ENCODE measurements around the gene GRAP2. TPM values are rescaled to one million over a fixed set of nuclear protein-coding genes. Genes with fewer than 3 reads are reported as not detected.

The GRAP2 gene
- total RNA-seq (2021; ENCODE audit: unreplicated experiment) (0.54 TPM), Bru-seq, nascent RNA (percentile 9 among the genes with signal in this experiment), BruChase-seq, experiment 1, labeled RNA remaining after a 2-hour chase (percentile 12 among the genes with signal in this experiment), BruChase-seq, experiment 2, labeled RNA remaining after a 6-hour chase (percentile 19 among the genes with signal in this experiment)
- polyA plus RNA-seq (2012; ENCODE audit: insufficient read length), result not detected
- long read RNA-seq, result 0 reads

- no peak for TF ChIP-seq POLR2AphosphoS5 (IDR thresholded peaks at IDR 0.05; ENCODE audit: low read depth, low read length)
- TF ChIP-seq, protein P1, sequence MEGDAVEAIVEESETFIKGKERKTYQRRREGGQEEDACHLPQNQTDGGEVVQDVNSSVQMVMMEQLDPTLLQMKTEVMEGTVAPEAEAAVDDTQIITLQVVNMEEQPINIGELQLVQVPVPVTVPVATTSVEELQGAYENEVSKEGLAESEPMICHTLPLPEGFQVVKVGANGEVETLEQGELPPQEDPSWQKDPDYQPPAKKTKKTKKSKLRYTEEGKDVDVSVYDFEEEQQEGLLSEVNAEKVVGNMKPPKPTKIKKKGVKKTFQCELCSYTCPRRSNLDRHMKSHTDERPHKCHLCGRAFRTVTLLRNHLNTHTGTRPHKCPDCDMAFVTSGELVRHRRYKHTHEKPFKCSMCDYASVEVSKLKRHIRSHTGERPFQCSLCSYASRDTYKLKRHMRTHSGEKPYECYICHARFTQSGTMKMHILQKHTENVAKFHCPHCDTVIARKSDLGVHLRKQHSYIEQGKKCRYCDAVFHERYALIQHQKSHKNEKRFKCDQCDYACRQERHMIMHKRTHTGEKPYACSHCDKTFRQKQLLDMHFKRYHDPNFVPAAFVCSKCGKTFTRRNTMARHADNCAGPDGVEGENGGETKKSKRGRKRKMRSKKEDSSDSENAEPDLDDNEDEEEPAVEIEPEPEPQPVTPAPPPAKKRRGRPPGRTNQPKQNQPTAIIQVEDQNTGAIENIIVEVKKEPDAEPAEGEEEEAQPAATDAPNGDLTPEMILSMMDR (IDR thresholded peaks at IDR 0.05), result no peak
- no peak for TF ChIP-seq REST (IDR thresholded peaks at IDR 0.05; ENCODE audit: insufficient read depth in 1 of 2, low read depth in 2 of 2, low read length in 1 of 2)
- TF ChIP-seq SIN3A (IDR thresholded peaks at IDR 0.05; ENCODE audit: borderline replicate concordance, insufficient read depth, low read depth, low read length), result no peak
- TF ChIP-seq TCF7L2 (IDR thresholded peaks at IDR 0.05; ENCODE audit: low read depth, low read length), result no peak
- POLR2A ChIA-PET, result no interaction called here
- ATAC-seq (no peak), DNase-seq (ENCODE audit: low read depth, low spot score) (no peak)
- in situ Hi-C loops (cut with HindIII; ENCODE audit: low pct_unique_long_range_greater_than_20kb, low sequenced_read_pairs), result no loop called here
- Histone ChIP-seq H3K36me3 (ENCODE audit: control insufficient read depth, insufficient read depth, low read length) (no peaks in the 10 kb centered on the region), H3K9me3 (ENCODE audit: control insufficient read depth, insufficient read depth, low read depth, low read length) (no peaks in the 10 kb centered on the region), H3K27ac (ENCODE audit: low read length) (no peak within 1 kb of the TSS), H3K4me1 (ENCODE audit: control insufficient read depth, insufficient read depth, low read length) (no peaks in the 10 kb centered on the region), H3K27me3 (ENCODE audit: control insufficient read depth, insufficient read depth, low read length) (peaks cover 9% of the 10 kb centered on the region), H3K4me3 (ENCODE audit: low read depth in 2 of 2, low read length in 2 of 2) (no peak within 1 kb of the TSS)
- intact Hi-C loops (cut with micrococcal nuclease; ENCODE audit: unreplicated experiment), result no loop called here
- CTCF ChIA-PET, result no interaction called here
- no TSS peak for BruUV-seq (replicated peaks)
Observed at GRCh38 chr22:39900306-39901227, at the start of gene GRAP2. TSS of gene GRAP2 (plus strand) at chr22:39901084. CDS start at chr22:39947107, 46,023 bp downstream.

- no peaks in the 10 kb centered on the region for H3K4me1 ChIP-seq (ENCODE audit: control insufficient read depth, insufficient read depth, low read length)
- no peak overlapping the region for H3K27ac ChIP-seq (ENCODE audit: low read length)
- ChIA-PET POLR2A (interaction anchor here (0.6 kb wide), 1 partner anchor 227 kb away, joined by 3 read pairs; no protein-coding TSS in a partner anchor), CTCF (interaction anchor here (0.7 kb wide), 1 partner anchor 35 kb away, joined by 4 read pairs; no protein-coding TSS in a partner anchor)
- no peak for ATAC-seq
- in situ Hi-C loops (cut with HindIII; ENCODE audit: low pct_unique_long_range_greater_than_20kb, low sequenced_read_pairs), result no loop called here
- no peak overlapping the region for H3K4me3 ChIP-seq (ENCODE audit: low read depth in 2 of 2, low read length in 2 of 2)
- intact Hi-C loops (cut with micrococcal nuclease; ENCODE audit: unreplicated experiment), result no loop called here
- no peak for DNase-seq (ENCODE audit: low read depth, low spot score)
- no TSS peak for BruUV-seq (replicated peaks)
- peaks cover 2% of the 10 kb centered on the region; the same call in 1 of the 2 replicates for H3K27me3 ChIP-seq (ENCODE audit: control insufficient read depth, insufficient read depth, low read length)
- no peaks in the 10 kb centered on the region for H3K36me3 ChIP-seq (ENCODE audit: control insufficient read depth, insufficient read depth, low read length)
- TF ChIP-seq TCF7L2 (IDR thresholded peaks at IDR 0.05; ENCODE audit: low read depth, low read length), result no peak
- TF ChIP-seq SIN3A (IDR thresholded peaks at IDR 0.05; ENCODE audit: borderline replicate concordance, insufficient read depth, low read depth, low read length), result no peak
- TF ChIP-seq, protein P1 (IDR thresholded peaks at IDR 0.05), result no peak
- no peak for TF ChIP-seq POLR2AphosphoS5 (IDR thresholded peaks at IDR 0.05; ENCODE audit: low read depth, low read length)
- TF ChIP-seq REST (IDR thresholded peaks at IDR 0.05; ENCODE audit: insufficient read depth in 1 of 2, low read depth in 2 of 2, low read length in 1 of 2), result no peak
- no peaks in the 10 kb centered on the region for H3K9me3 ChIP-seq (ENCODE audit: control insufficient read depth, insufficient read depth, low read depth, low read length)
Observed at GRCh38 chr22:39851606-39852315, 49.1 kb upstream of the GRAP2 start.

Measured in Panc1 (cell line).